Measurements from ENCODE around the gene DNAH14. TPM values are rescaled to one million over a fixed set of nuclear protein-coding genes. Genes with fewer than 3 reads are reported as not detected.
"Not testable (repeated sequence)": the region's sequence is repeated elsewhere in the genome, so short reads cannot be mapped to it uniquely, and the experiment has no call there.

Gene DNAH14
- total and polyA plus RNA-seq, 9 of the 15 experiments (the other 6 are each of a cell fraction or from before 2014, with no cell fraction given): 58.4 to 142 (median 98.4) TPM

GRCh38 chr1:225230483-225230882, 301.0 kb downstream of the DNAH14 start (continued):
- TF ChIP-seq, protein P1, sequence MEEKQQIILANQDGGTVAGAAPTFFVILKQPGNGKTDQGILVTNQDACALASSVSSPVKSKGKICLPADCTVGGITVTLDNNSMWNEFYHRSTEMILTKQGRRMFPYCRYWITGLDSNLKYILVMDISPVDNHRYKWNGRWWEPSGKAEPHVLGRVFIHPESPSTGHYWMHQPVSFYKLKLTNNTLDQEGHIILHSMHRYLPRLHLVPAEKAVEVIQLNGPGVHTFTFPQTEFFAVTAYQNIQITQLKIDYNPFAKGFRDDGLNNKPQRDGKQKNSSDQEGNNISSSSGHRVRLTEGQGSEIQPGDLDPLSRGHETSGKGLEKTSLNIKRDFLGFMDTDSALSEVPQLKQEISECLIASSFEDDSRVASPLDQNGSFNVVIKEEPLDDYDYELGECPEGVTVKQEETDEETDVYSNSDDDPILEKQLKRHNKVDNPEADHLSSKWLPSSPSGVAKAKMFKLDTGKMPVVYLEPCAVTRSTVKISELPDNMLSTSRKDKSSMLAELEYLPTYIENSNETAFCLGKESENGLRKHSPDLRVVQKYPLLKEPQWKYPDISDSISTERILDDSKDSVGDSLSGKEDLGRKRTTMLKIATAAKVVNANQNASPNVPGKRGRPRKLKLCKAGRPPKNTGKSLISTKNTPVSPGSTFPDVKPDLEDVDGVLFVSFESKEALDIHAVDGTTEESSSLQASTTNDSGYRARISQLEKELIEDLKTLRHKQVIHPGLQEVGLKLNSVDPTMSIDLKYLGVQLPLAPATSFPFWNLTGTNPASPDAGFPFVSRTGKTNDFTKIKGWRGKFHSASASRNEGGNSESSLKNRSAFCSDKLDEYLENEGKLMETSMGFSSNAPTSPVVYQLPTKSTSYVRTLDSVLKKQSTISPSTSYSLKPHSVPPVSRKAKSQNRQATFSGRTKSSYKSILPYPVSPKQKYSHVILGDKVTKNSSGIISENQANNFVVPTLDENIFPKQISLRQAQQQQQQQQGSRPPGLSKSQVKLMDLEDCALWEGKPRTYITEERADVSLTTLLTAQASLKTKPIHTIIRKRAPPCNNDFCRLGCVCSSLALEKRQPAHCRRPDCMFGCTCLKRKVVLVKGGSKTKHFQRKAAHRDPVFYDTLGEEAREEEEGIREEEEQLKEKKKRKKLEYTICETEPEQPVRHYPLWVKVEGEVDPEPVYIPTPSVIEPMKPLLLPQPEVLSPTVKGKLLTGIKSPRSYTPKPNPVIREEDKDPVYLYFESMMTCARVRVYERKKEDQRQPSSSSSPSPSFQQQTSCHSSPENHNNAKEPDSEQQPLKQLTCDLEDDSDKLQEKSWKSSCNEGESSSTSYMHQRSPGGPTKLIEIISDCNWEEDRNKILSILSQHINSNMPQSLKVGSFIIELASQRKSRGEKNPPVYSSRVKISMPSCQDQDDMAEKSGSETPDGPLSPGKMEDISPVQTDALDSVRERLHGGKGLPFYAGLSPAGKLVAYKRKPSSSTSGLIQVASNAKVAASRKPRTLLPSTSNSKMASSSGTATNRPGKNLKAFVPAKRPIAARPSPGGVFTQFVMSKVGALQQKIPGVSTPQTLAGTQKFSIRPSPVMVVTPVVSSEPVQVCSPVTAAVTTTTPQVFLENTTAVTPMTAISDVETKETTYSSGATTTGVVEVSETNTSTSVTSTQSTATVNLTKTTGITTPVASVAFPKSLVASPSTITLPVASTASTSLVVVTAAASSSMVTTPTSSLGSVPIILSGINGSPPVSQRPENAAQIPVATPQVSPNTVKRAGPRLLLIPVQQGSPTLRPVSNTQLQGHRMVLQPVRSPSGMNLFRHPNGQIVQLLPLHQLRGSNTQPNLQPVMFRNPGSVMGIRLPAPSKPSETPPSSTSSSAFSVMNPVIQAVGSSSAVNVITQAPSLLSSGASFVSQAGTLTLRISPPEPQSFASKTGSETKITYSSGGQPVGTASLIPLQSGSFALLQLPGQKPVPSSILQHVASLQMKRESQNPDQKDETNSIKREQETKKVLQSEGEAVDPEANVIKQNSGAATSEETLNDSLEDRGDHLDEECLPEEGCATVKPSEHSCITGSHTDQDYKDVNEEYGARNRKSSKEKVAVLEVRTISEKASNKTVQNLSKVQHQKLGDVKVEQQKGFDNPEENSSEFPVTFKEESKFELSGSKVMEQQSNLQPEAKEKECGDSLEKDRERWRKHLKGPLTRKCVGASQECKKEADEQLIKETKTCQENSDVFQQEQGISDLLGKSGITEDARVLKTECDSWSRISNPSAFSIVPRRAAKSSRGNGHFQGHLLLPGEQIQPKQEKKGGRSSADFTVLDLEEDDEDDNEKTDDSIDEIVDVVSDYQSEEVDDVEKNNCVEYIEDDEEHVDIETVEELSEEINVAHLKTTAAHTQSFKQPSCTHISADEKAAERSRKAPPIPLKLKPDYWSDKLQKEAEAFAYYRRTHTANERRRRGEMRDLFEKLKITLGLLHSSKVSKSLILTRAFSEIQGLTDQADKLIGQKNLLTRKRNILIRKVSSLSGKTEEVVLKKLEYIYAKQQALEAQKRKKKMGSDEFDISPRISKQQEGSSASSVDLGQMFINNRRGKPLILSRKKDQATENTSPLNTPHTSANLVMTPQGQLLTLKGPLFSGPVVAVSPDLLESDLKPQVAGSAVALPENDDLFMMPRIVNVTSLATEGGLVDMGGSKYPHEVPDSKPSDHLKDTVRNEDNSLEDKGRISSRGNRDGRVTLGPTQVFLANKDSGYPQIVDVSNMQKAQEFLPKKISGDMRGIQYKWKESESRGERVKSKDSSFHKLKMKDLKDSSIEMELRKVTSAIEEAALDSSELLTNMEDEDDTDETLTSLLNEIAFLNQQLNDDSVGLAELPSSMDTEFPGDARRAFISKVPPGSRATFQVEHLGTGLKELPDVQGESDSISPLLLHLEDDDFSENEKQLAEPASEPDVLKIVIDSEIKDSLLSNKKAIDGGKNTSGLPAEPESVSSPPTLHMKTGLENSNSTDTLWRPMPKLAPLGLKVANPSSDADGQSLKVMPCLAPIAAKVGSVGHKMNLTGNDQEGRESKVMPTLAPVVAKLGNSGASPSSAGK (IDR thresholded peaks at IDR 0.05): no peak
- TF ChIP-seq, protein P2, sequence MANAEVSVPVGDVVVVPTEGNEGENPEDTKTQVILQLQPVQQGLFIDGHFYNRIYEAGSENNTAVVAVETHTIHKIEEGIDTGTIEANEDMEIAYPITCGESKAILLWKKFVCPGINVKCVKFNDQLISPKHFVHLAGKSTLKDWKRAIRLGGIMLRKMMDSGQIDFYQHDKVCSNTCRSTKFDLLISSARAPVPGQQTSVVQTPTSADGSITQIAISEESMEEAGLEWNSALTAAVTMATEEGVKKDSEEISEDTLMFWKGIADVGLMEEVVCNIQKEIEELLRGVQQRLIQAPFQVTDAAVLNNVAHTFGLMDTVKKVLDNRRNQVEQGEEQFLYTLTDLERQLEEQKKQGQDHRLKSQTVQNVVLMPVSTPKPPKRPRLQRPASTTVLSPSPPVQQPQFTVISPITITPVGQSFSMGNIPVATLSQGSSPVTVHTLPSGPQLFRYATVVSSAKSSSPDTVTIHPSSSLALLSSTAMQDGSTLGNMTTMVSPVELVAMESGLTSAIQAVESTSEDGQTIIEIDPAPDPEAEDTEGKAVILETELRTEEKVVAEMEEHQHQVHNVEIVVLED (CRISPR knock-in tag; IDR thresholded peaks at IDR 0.05): no peak
- TF ChIP-seq ELF4 (CRISPR knock-in tag; IDR thresholded peaks at IDR 0.05) (no peak), KHSRP (IDR thresholded peaks at IDR 0.05) (no peak), WHSC1 (IDR thresholded peaks at IDR 0.05; ENCODE audit: low read length) (no peak), RBM25 (IDR thresholded peaks at IDR 0.05; ENCODE audit: low read depth, low read length, severe bottlenecking) (no peak), DMBX1 (CRISPR knock-in tag; IDR thresholded peaks at IDR 0.05; ENCODE audit: borderline replicate concordance) (no peak)
- TF ChIP-seq, protein P3, sequence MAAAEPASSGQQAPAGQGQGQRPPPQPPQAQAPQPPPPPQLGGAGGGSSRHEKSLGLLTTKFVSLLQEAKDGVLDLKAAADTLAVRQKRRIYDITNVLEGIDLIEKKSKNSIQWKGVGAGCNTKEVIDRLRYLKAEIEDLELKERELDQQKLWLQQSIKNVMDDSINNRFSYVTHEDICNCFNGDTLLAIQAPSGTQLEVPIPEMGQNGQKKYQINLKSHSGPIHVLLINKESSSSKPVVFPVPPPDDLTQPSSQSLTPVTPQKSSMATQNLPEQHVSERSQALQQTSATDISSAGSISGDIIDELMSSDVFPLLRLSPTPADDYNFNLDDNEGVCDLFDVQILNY (CRISPR knock-in tag; IDR thresholded peaks at IDR 0.05): no peak

GRCh38 chr1:225232930-225233329, 303.5 kb downstream of the DNAH14 start:
- 0% methylated on average over 1 of the region's 1 CpG for WGBS (ENCODE audit: insufficient coverage, low coverage, missing lambda C conversion rate)
- ATAC-seq; H3K36me3 ChIP-seq (ENCODE audit: control insufficient read depth, insufficient read depth, low read length); H3K9me1 ChIP-seq (ENCODE audit: control insufficient read depth, insufficient read depth, low read length); H3K79me2 ChIP-seq (ENCODE audit: control insufficient read depth, insufficient read depth, low read length); H2AFZ ChIP-seq (ENCODE audit: low read depth, low read length); H3K4me3 ChIP-seq; BruUV-seq (replicated peaks); CTCF ChIA-PET (ENCODE audit: low intra/inter-chr PET ratio); H3K27me3 ChIP-seq (ENCODE audit: control insufficient read depth in 2 of 2, insufficient read depth in 2 of 2, low read length in 2 of 2); DNase-seq (ENCODE audit: extremely low read depth in 1 of 4, low spot score in 3 of 4); in situ Hi-C loops (cut with MboI); H3K4me2 ChIP-seq (ENCODE audit: insufficient read depth, low read length); H3K9ac ChIP-seq (ENCODE audit: insufficient read depth in 1 of 2, low read depth in 2 of 2, low read length in 2 of 2); FAIRE-seq; H3K27ac ChIP-seq (ENCODE audit: extremely low read depth, low read depth, low read length); H3K9me3 ChIP-seq (replicated peaks; ENCODE audit: control insufficient read depth, insufficient read depth, low read depth, low read length); H3K4me1 ChIP-seq (replicated peaks in 1 of 2; ENCODE audit: control insufficient read depth in 2 of 2, insufficient read depth in 2 of 2, low read length in 2 of 2); H4K20me1 ChIP-seq (replicated peaks; ENCODE audit: control insufficient read depth, insufficient read depth, low read length); intact Hi-C loops (cut with micrococcal nuclease): not testable (repeated sequence)
- POLR2A ChIA-PET: interaction anchor here (0.6 kb wide), 1 partner anchor 420 kb away, joined by 3 read pairs; no protein-coding TSS in a partner anchor

Measured in K562 (cell line).